Tibial nerve (tissue), 4 donors: ENCODE data around the gene KIF5C.

Source experiments
- CTCF ChIP-seq, 5 experiments: fragments of 200-600 bp in 3 of 5; fragments of 450-650 bp in 2 of 5; sonication (generic) in 3 of 5; IDR thresholded peaks; one replicate each; pipeline ENCODE4 v1.5.1; 2016 to 2019; ENCODE audit warnings: antibody characterized with exemption in 5 of 5, mild to moderate bottlenecking in 3 of 5, moderate library complexity in 2 of 5
- EP300 ChIP-seq, 2 donors: sonication (generic); formaldehyde crosslinking; IDR thresholded peaks; one replicate each; pipeline ENCODE4 v1.6.1; 2017; ENCODE audit warnings: antibody characterized with exemption in 2 of 2, mild to moderate bottlenecking in 1 of 2
- POLR2A ChIP-seq, 2 donors: fragments of 450-650 bp; IDR thresholded peaks; one replicate each; pipeline ENCODE4 v1.6.1; 2017; ENCODE audit warnings: antibody characterized with exemption in 2 of 2, mild to moderate bottlenecking in 2 of 2, moderate library complexity in 2 of 2

GRCh38 chr2:149049142-149049541, 174.1 kb downstream of the KIF5C start:
- no peak for TF ChIP-seq EP300 (IDR thresholded peaks at IDR 0.05)
- TF ChIP-seq CTCF (IDR thresholded peaks at IDR 0.05) = no peak
- TF ChIP-seq POLR2A (IDR thresholded peaks at IDR 0.05) = no peak
